NOMO-1 (cell line): Measurements from ENCODE around the gene DARS2.
A peak's percentile ranks its signal among the peaks of the same experiment; 100 is the strongest.
"Not testable (repeated sequence)": the region's sequence is repeated elsewhere in the genome, so short reads cannot be mapped to it uniquely, and the experiment has no call there.

ENCODE experiments used
- DNase-seq, 2 experiments: peaks; one replicate each; lab custom pipeline; 2025; ENCODE audit not compliant: unreplicated experiment in 2 of 2; lab: John Stamatoyannopoulos, UW

Gene DARS2

GRCh38 chr1:173861731-173862145, 37.3 kb downstream of the DARS2 start:
- DNase-seq: no peak

GRCh38 chr1:173862146-173862768, 37.8 kb downstream of the DARS2 start:
- not testable (repeated sequence) for DNase-seq

GRCh38 chr1:173862769-173863223, 38.3 kb downstream of the DARS2 start:
- no peak for DNase-seq

GRCh38 chr1:173863224-173864161, 39.0 kb downstream of the DARS2 start:
- DNase-seq: no peak

GRCh38 chr1:173864179-173864867, 39.9 kb downstream of the DARS2 start:
- no peak for DNase-seq

GRCh38 chr1:173865468-173866164, 41.1 kb downstream of the DARS2 start:
- no peak for DNase-seq

- DNase-seq: no peak
Observed at GRCh38 chr1:173866413-173867115, 42.1 kb downstream of the DARS2 start.

GRCh38 chr1:173867141-173867752, 42.8 kb downstream of the DARS2 start:
- no peak for DNase-seq

GRCh38 chr1:173867753-173868265, 43.3 kb downstream of the DARS2 start, which contains the start of gene GAS5:
Gene GAS5, minus strand, starts transcription at chr1:173867989.
- DNase-seq: peak; percentile 96 to 97

GRCh38 chr1:173868266-173869020, 44.0 kb downstream of the DARS2 start, which contains the start of gene ZBTB37:
Gene ZBTB37, plus strand, starts transcription at chr1:173868380. Its CDS starts 1,846 bp downstream, at chr1:173870226.
- DNase-seq: peak; percentile 82 to 86

GRCh38 chr1:173869021-173869359, 44.5 kb downstream of the DARS2 start:
- DNase-seq: peak in 1 of 2 experiments; percentile 57

GRCh38 chr1:173870252-173871075, 46.0 kb downstream of the DARS2 start:
- DNase-seq: no peak

GRCh38 chr1:173871091-173871490, 46.6 kb downstream of the DARS2 start:
- DNase-seq: no peak

- DNase-seq: no peak
Observed at GRCh38 chr1:173871500-173871899, 47.0 kb downstream of the DARS2 start.

GRCh38 chr1:173876732-173877131, 52.3 kb downstream of the DARS2 start:
- DNase-seq: no peak

- no peak for DNase-seq
Observed at GRCh38 chr1:173878251-173878650, 53.8 kb downstream of the DARS2 start.

GRCh38 chr1:173881117-173881516, 56.6 kb downstream of the DARS2 start:
- DNase-seq: not testable (repeated sequence)

- no peak for DNase-seq
Observed at GRCh38 chr1:173884701-173885100, 60.2 kb downstream of the DARS2 start.
